Astrocyte (in vitro differentiated cells and primary cell): Measurements from ENCODE around the gene NEURL1.

Experiments
- CTCF ChIP-seq: IDR thresholded peaks from 2 replicates; pipeline ENCODE4 v1.5.1; 2011; ENCODE audit warnings: low read depth, mild to moderate bottlenecking, inconsistent platforms, low read length, moderate library complexity; ENCODE audit not compliant: insufficient read depth
- EZH2 ChIP-seq: IDR thresholded peaks from 2 replicates; pipeline ENCODE4 v1.6.1; 2012; ENCODE audit warnings: mild to moderate bottlenecking, low read length, inconsistent platforms; ENCODE audit not compliant: insufficient read depth

GRCh38 chr10:103576862-103577261, 83.4 kb downstream of the NEURL1 start:
- no peak for TF ChIP-seq CTCF
- TF ChIP-seq EZH2, result no peak
